ENCODE measurements around the gene DDX5. TPM values are rescaled to one million over a fixed set of nuclear protein-coding genes. Genes with fewer than 3 reads are reported as not detected.
A peak's percentile ranks its signal among the peaks of the same experiment; 100 is the strongest.
"Not testable (repeated sequence)": the region's sequence is repeated elsewhere in the genome, so short reads cannot be mapped to it uniquely, and the experiment has no call there.

Gene DDX5
- total RNA-seq, 2 experiments from 2014 or later, result 797 to 802 TPM

DNA sequence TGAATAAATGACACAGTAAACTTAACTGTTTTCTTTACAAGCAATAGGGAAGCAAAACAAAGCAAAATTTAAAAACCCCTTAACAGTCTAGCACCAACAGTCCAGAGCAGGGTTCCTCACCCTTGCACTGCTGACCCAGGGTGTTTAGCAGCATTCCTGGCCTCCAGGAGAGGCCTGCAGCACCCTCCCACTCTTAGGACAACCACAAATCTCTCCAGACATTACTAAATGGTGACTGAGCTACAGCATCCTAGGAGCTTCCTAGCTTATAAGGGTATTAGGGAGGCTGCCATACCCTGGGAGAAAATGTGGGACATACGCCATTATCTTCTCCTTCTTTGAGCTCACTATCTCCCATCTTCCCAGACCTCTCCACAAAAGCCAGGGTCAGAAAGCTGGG, 25.1 kb downstream of the DDX5 start:
- H3K36me3 Mint-ChIP-seq (ENCODE audit: low read depth), result peaks cover 32% of the 10 kb centered on the region
- H3K27ac Mint-ChIP-seq, result no peak overlapping the region
- no peaks in the 10 kb centered on the region for H3K9me3 Mint-ChIP-seq
- H3K4me3 Mint-ChIP-seq, result no peak overlapping the region
- POLR2A ChIA-PET, result no interaction called here
- no peaks in the 10 kb centered on the region for H3K27me3 Mint-ChIP-seq
- CTCF ChIA-PET, result interaction anchor here (0.9 to 1.4 kb wide), 2 partner anchors 10 to 29 kb away, joined by 3 to 5 read pairs; no protein-coding TSS in a partner anchor
- no peak for DNase-seq
- H3K4me1 Mint-ChIP-seq, result peaks cover 13% of the 10 kb centered on the region

DNA sequence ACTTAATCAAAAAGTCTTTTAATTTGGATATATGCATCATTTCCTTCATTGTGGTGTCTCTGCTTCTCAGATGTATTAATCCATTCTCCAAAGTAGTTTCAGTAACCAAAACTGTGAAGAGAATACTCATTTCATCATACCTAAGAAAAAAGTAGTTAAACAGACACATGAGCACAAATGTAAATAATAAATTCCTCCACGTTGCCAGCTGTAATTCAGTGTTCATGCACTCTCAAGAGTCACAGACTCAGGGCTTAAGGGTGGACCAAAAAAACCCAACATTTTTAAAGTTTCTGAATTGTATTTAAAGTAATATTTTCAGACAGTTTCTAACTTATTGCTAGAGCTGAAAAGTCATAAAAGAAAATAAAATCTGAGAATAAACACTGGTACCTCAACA, 28.2 kb downstream of the DDX5 start:
- Mint-ChIP-seq H3K27ac (no peak overlapping the region), H3K4me1 (no peaks in the 10 kb centered on the region), H3K9me3 (no peaks in the 10 kb centered on the region), H3K27me3 (no peaks in the 10 kb centered on the region), H3K4me3 (no peak overlapping the region), H3K36me3 (ENCODE audit: low read depth) (peaks cover 10% of the 10 kb centered on the region)
- ChIA-PET CTCF (interaction anchor here (0.7 to 2.4 kb wide), 3 partner anchors 8 to 58 kb away, joined by 3 to 16 read pairs (median 4); no protein-coding TSS in a partner anchor), POLR2A (no interaction called here)
- DNase-seq, result no peak

DNA sequence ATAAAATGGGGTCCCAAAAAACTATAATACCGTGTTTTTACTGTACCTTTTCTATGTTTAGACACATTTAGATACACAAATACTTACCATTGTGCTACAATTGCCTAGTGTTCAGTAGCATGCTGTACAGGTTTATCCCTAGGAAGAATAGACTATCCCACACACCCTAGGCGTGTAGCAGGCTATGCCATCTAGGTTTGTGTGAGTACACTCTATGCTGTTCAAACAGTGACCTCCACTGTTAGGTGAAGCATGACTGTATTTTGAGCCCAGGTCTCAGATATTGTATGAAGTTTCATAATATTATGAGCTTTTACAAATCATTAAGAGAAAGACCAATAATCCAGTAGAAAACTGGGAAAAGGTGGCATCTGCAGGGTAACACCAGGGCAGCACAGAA, 33.5 kb downstream of the DDX5 start:
- Mint-ChIP-seq H3K4me1 (no peaks in the 10 kb centered on the region), H3K36me3 (ENCODE audit: low read depth) (peaks cover 4% of the 10 kb centered on the region), H3K27me3 (no peaks in the 10 kb centered on the region), H3K27ac (no peak overlapping the region), H3K4me3 (no peak overlapping the region), H3K9me3 (no peaks in the 10 kb centered on the region)
- ChIA-PET POLR2A (no interaction called here), CTCF (no interaction called here)
- no peak for DNase-seq

DNA sequence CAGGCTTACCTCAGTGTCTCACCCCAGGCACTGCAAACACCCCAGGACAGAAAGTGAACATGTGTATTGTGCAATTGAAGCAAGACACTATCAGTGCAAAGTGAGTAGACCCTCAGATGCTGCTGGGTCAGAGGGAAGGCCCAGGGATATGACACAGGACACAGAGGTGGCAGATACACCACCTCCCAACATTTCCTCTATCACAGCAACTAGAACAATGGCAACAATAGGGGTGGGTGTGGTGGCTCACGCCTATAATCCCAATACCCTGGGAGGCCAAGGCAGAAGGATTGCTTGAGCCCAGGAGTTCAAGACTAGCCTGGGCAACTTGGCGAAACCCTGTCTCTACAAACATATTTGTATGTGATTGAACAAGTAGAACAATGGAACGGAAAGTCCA, 34.6 kb downstream of the DDX5 start:
- CTCF ChIA-PET, result no interaction called here
- POLR2A ChIA-PET, result no interaction called here
- H3K36me3 Mint-ChIP-seq (ENCODE audit: low read depth), result no peaks in the 10 kb centered on the region

DNA sequence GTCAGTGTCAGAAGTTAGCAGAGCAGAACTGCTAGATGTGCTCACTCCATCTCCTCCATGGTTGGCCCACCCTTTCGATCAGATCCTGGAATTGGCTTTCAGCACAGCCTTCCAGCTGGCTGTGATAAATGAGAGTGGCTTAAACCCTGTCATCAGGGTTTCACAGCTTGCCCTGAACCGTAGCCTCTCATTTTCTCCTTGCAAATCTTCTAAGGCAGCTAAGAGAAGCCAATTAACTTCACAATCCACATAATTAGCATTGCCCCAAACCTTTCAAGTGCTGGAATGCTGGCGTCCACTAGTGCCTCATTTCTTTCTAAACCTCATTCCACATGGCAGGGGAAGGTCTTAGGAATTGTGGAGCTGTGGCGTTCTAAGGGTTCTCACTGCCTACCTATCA, 35.5 kb downstream of the DDX5 start:
- no peaks in the 10 kb centered on the region for H3K36me3 Mint-ChIP-seq (ENCODE audit: low read depth)
- POLR2A ChIA-PET, result no interaction called here
- H3K4me3 Mint-ChIP-seq, result no peak overlapping the region
- DNase-seq, result no peak
- no peaks in the 10 kb centered on the region for H3K27me3 Mint-ChIP-seq
- CTCF ChIA-PET, result no interaction called here
- no peaks in the 10 kb centered on the region for H3K9me3 Mint-ChIP-seq
- peaks cover 2% of the 10 kb centered on the region for H3K4me1 Mint-ChIP-seq
- no peak overlapping the region for H3K27ac Mint-ChIP-seq

More for the DNA sequence above, 34.6 kb downstream of the DDX5 start:
- no peak overlapping the region for H3K4me3 Mint-ChIP-seq
- DNase-seq, result no peak
- H3K4me1 Mint-ChIP-seq, result peaks cover 2% of the 10 kb centered on the region
- no peak overlapping the region for H3K27ac Mint-ChIP-seq
- no peaks in the 10 kb centered on the region for H3K27me3 Mint-ChIP-seq
- H3K9me3 Mint-ChIP-seq, result no peaks in the 10 kb centered on the region

DNA sequence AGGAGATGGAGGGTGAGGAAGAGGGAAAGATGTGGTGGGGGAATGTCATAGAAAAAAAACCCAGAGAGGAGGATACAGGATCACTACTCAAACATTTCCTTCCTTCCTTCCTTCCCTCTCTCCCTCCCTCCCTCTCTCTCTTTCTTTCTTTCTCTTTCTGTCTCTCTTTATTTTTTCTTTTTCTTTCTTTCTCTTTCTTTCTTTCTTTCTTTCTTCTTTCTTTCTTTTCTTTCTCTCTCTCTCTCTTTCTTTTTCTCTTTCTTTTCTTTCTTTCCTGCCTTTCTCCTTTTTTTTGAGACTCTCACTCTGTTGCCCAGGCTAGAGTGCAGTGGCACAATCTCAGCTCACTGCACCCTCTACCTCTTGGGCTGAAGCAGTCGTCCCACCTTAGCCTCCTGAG, 39.3 kb downstream of the DDX5 start:
- H3K27ac Mint-ChIP-seq; H3K27me3 Mint-ChIP-seq; H3K36me3 Mint-ChIP-seq (ENCODE audit: low read depth); H3K4me1 Mint-ChIP-seq; H3K9me3 Mint-ChIP-seq; DNase-seq; POLR2A ChIA-PET; H3K4me3 Mint-ChIP-seq: not testable (repeated sequence)
- CTCF ChIA-PET, result interaction anchor here (0.6 to 1.3 kb wide), 3 partner anchors 24 to 153 kb away, joined by 3 to 4 read pairs (median 3); no protein-coding TSS in a partner anchor

DNA sequence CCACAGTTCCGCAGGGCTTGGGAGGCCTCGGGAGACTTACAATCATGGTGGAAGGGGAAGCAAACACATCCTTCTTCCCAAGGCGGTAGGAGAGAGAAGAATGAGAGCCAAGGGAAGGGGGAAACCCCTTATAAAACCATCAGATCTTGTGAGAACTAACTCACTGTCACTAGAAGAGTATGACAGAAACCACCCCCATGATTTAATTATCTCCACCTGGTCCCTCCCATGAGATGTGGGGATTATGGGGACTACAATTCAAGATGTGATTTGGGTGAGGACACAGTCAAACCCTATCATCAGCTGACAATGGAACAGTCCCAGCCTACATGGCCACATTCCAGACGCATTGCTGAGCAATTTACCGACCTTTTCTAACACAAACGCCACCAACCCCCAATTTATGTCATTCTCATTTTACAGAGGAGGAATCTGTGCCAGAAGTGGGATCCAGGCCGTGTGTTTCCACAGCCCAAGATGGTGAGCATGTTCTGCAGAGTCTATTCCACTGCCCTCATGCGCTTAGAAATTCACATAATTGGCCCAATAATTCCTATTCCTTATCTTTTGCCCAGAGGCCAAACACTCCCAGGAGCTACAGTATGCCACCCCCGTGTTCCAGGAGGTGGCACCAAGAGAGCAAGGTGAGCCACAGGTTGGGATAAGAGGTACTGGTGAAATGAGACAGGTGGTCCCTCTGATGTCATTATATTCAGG, 39.9 kb downstream of the DDX5 start:
- Mint-ChIP-seq H3K36me3 (ENCODE audit: low read depth) (no peaks in the 10 kb centered on the region), H3K4me3 (no peak overlapping the region), H3K9me3 (no peaks in the 10 kb centered on the region), H3K4me1 (peaks cover 2% of the 10 kb centered on the region), H3K27ac (no peak overlapping the region), H3K27me3 (no peaks in the 10 kb centered on the region)
- POLR2A ChIA-PET, result no interaction called here
- CTCF ChIA-PET, result interaction anchor here (1.3 kb wide), 1 partner anchor 25 kb away, joined by 4 read pairs; no protein-coding TSS in a partner anchor
- no peak for DNase-seq

DNA sequence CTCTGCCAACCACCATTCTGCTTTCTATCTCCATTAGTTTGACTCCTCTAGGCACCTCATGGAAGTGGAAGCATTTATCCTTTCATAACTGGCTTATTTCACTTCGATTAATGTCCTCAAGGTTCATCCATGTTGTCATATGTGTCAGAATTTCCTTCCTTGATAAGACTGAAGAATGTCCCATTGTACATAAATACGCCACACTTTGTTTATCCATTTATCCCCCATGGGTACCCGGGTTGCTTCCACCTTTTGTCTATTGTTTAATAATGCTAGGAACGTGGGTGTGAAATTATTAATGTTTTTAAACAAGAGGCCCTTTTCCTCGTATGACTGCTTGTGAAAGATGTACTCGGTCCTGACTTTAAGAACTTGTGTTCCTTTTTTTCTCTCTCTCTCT, 44.3 kb downstream of the DDX5 start:
- ChIA-PET POLR2A (no interaction called here), CTCF (interaction anchor here (0.7 kb wide), 1 partner anchor 294 kb away, joined by 3 read pairs; no protein-coding TSS in a partner anchor)
- Mint-ChIP-seq H3K36me3 (ENCODE audit: low read depth) (no peaks in the 10 kb centered on the region), H3K4me3 (no peak overlapping the region), H3K27ac (no peak overlapping the region), H3K9me3 (no peaks in the 10 kb centered on the region), H3K4me1 (peaks cover 11% of the 10 kb centered on the region), H3K27me3 (no peaks in the 10 kb centered on the region)
- DNase-seq, result no peak

DNA sequence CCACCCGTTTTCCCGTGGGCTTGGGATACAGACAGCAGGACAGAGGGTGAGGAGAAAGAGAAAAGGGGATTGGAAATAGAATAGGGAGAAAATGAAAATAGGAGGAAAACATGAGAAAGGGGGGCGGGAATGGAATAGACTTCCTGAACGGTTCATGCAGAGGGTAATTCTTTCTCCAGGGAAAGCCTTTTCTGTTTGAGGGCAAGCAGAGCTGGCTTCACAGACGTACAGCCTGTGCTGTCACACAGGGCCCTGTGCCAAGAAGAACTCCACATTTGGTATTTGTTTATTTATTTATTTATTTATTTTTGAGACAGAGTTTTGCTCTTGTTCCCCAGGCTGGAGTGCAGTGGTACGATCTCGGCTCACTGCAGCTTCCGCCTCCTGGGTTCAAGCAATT, 45.1 kb downstream of the DDX5 start:
- ChIA-PET CTCF (no interaction called here), POLR2A (no interaction called here)
- H3K36me3 Mint-ChIP-seq (ENCODE audit: low read depth), result peaks cover 3% of the 10 kb centered on the region
- no peak overlapping the region for H3K4me3 Mint-ChIP-seq
- H3K27me3 Mint-ChIP-seq, result no peaks in the 10 kb centered on the region
- H3K27ac Mint-ChIP-seq, result no peak overlapping the region
- peaks cover 19% of the 10 kb centered on the region for H3K4me1 Mint-ChIP-seq
- DNase-seq, result no peak
- H3K9me3 Mint-ChIP-seq, result no peaks in the 10 kb centered on the region

DNA sequence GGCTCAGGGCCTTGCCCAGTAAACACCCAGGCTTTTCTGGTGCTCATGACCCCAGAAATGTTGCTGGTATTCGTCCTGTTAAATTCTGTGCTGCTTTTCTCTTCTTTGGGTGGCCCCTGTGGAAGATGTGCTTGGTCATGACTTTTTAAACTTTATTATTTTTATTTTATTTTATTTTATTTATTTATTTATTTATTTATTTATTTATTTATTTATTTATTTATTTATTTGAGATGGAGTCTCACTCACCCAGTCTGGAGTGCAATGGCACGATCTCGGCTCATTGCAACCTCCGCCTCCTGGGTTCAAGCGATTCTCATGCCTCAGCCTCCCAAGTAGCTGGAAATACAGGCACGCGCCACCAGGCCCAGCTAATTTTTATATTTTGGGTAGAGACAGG, 46.3 kb downstream of the DDX5 start:
- H3K27ac Mint-ChIP-seq; CTCF ChIA-PET; POLR2A ChIA-PET; H3K27me3 Mint-ChIP-seq; H3K4me3 Mint-ChIP-seq; DNase-seq; H3K9me3 Mint-ChIP-seq; H3K36me3 Mint-ChIP-seq (ENCODE audit: low read depth): not testable (repeated sequence)
- peaks cover 25% of the 10 kb centered on the region for H3K4me1 Mint-ChIP-seq

DNA sequence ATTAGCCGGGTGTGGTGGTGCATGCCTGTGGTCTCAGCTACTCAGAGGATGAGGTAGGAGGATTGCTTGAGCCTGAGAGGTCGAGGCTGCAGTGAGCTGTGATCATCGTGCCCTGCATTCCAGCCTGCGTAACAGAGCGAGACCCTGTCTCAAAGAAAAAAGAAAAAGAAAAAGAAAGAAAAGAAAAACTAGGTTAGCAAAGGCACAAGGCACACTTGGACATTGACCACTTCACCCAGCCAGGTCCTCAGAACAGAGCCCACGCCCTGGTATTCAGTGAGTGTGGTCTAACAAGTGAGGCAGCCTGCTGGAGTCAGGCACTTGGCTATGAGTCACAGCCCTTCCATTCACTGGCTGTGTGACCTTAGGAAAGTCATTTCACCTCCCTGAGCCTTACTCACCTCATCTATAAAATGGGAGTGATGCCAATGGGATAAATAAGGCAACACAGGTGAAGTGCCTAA, 46.8 kb downstream of the DDX5 start:
- Mint-ChIP-seq H3K27me3 (no peaks in the 10 kb centered on the region), H3K27ac (peak overlapping the region; percentile 20), H3K4me3 (no peak overlapping the region), H3K9me3 (no peaks in the 10 kb centered on the region), H3K4me1 (peaks cover 26% of the 10 kb centered on the region), H3K36me3 (ENCODE audit: low read depth) (peaks cover 3% of the 10 kb centered on the region)
- DNase-seq, result no peak
- CTCF ChIA-PET, result interaction anchor here (1.1 kb wide), 1 partner anchor 33 kb away, joined by 3 read pairs; no protein-coding TSS in a partner anchor
- POLR2A ChIA-PET, result no interaction called here

DNA sequence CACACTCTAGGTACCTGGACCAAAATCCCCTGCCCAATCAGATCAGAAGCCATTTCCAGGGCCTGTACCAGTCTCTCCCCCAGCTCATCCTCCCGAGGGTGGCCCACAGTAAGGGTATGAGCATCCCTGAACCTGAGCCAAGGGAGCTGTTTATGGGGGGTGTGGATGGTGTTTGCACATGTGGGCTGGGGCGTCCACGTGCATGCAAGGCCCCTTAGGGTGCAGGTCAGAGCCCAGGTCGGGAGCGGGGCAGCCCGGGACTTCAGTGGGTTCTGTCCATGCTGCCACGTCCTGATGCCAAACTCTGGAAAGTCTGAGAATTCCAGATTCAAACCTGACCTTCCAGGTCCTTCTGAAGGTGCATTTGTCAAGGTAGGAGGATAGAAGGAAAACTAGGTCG, 47.3 kb downstream of the DDX5 start:
- no peak for DNase-seq
- H3K4me1 Mint-ChIP-seq, result peaks cover 26% of the 10 kb centered on the region
- no peaks in the 10 kb centered on the region for H3K9me3 Mint-ChIP-seq
- H3K27ac Mint-ChIP-seq, result no peak overlapping the region
- POLR2A ChIA-PET, result no interaction called here
- no peak overlapping the region for H3K4me3 Mint-ChIP-seq
- peaks cover 3% of the 10 kb centered on the region for H3K36me3 Mint-ChIP-seq (ENCODE audit: low read depth)
- no peaks in the 10 kb centered on the region for H3K27me3 Mint-ChIP-seq
- CTCF ChIA-PET, result interaction anchor here (1.1 kb wide), 1 partner anchor 34 kb away, joined by 3 read pairs; no protein-coding TSS in a partner anchor

DNA sequence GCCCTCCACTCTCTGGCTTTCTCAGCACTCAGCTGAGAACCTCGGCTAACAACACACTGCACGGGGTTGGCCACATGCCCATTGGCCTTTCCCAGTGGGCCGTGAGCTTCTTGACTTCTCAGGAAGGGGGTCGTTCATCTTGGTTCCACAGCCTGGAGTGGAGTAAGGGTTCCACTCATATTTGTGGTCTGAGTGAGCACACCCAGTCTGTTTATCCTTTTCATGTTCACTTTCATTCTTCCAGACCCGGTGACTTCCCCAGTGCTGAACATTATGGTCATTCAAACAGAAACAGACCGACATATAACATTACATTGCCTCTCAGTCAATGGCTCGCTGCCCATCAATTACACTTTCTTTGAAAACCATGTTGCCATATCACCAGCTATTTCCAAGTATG, 48.9 kb downstream of the DDX5 start:
- POLR2A ChIA-PET, result no interaction called here

More for the DNA sequence above, 48.9 kb downstream of the DDX5 start:
- no peak for DNase-seq
- CTCF ChIA-PET, result interaction anchor here (1.4 to 1.5 kb wide), 3 partner anchors 9 to 34 kb away, joined by 3 to 7 read pairs (median 3); no protein-coding TSS in a partner anchor
- peak overlapping the region; percentile 26 for H3K27ac Mint-ChIP-seq
- H3K4me3 Mint-ChIP-seq, result no peak overlapping the region
- peaks cover 26% of the 10 kb centered on the region for H3K4me1 Mint-ChIP-seq
- H3K27me3 Mint-ChIP-seq, result no peaks in the 10 kb centered on the region
- peaks cover 3% of the 10 kb centered on the region for H3K36me3 Mint-ChIP-seq (ENCODE audit: low read depth)
- H3K9me3 Mint-ChIP-seq, result no peaks in the 10 kb centered on the region
